ENCODE data around the gene GRAMD4. TPM values are rescaled to one million over a fixed set of nuclear protein-coding genes. Genes with fewer than 3 reads are reported as not detected.

Gene GRAMD4
- polyA plus RNA-seq, 1 of the 3 experiments (the other 2 are of a cell fraction), result 15.5 TPM

GRCh38 chr22:46602025-46602424 lies 18.2 kb upstream of the GRAMD4 start:
- no peak overlapping the region for H3K4me3 ChIP-seq (ENCODE audit: low read depth in 2 of 2, low read length in 1 of 2)
- H3K27me3 ChIP-seq (ENCODE audit: insufficient read depth), result no peaks in the 10 kb centered on the region
- H3K36me3 ChIP-seq (replicated peaks in 1 of 2; ENCODE audit: control insufficient read depth in 1 of 2, insufficient read depth in 2 of 2, low read length in 1 of 2), result no peaks in the 10 kb centered on the region
- H3K4me2 ChIP-seq, result no peak overlapping the region
- no peak overlapping the region for H2AFZ ChIP-seq (ENCODE audit: low read depth)
- no peak for DNase-seq
- H3K27ac ChIP-seq (ENCODE audit: low read depth in 2 of 2, low read length in 1 of 2), result no peak overlapping the region
- H3K4me1 ChIP-seq (ENCODE audit: control insufficient read depth in 1 of 2, insufficient read depth in 2 of 2, low read depth in 1 of 2, low read length in 1 of 2), result peaks cover 0 to 8% of the 10 kb centered on the region in 2 experiments; a peak in 1 of 4 replicates
- WGBS (ENCODE audit: low lambda C conversion rate), result 95% methylated on average over 15 of the region's 15 CpGs
- POLR2A ChIA-PET, result interaction anchor here (1.0 kb wide), 1 partner anchor 160 kb away, joined by 3 read pairs; the partner anchor contains the start of gene TBC1D22A
- no peaks in the 10 kb centered on the region for H3K9me3 ChIP-seq
- H4K20me1 ChIP-seq (ENCODE audit: insufficient read depth), result no peaks in the 10 kb centered on the region
- H3K79me2 ChIP-seq (ENCODE audit: insufficient read depth), result no peaks in the 10 kb centered on the region
- no peak overlapping the region for H3K9ac ChIP-seq
- H3K9me2 ChIP-seq, result no peaks in the 10 kb centered on the region
- CTCF ChIA-PET, result no interaction called here
- no peak for TF ChIP-seq NFIC (IDR thresholded peaks at IDR 0.05; ENCODE audit: borderline replicate concordance)
- TF ChIP-seq, protein P1, sequence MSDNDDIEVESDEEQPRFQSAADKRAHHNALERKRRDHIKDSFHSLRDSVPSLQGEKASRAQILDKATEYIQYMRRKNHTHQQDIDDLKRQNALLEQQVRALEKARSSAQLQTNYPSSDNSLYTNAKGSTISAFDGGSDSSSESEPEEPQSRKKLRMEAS (IDR thresholded peaks at IDR 0.05; ENCODE audit: low read depth), result no peak
- no peak for TF ChIP-seq TEAD4 (IDR thresholded peaks at IDR 0.05; ENCODE audit: borderline replicate concordance, insufficient read depth)
- no peak for TF ChIP-seq EP300 (IDR thresholded peaks at IDR 0.05; ENCODE audit: borderline replicate concordance in 1 of 2, low read depth in 1 of 2, low read length in 1 of 2)
- TF ChIP-seq IRF3 (IDR thresholded peaks at IDR 0.05; ENCODE audit: low read depth, low read length), result no peak
- no peak for TF ChIP-seq RXRA (IDR thresholded peaks at IDR 0.05; ENCODE audit: borderline replicate concordance, low read depth)
- TF ChIP-seq TAF1 (IDR thresholded peaks at IDR 0.05; ENCODE audit: borderline replicate concordance, low read depth, low read length), result no peak
- no peak for TF ChIP-seq MEF2A (IDR thresholded peaks at IDR 0.05; ENCODE audit: borderline replicate concordance, low read depth)
- TF ChIP-seq NRF1 (IDR thresholded peaks at IDR 0.05; ENCODE audit: low read depth, low read length), result no peak
- TF ChIP-seq SMC3 (IDR thresholded peaks at IDR 0.05; ENCODE audit: low read depth, low read length), result no peak
- no peak for TF ChIP-seq ELF1 (IDR thresholded peaks at IDR 0.05)
- TF ChIP-seq SIN3A (IDR thresholded peaks at IDR 0.05; ENCODE audit: borderline replicate concordance, low read depth, low read length), result no peak
- no peak for TF ChIP-seq FOXM1 (IDR thresholded peaks at IDR 0.05; ENCODE audit: low read depth)
- TF ChIP-seq CHD2 (IDR thresholded peaks at IDR 0.05; ENCODE audit: low read length, partially characterized antibody), result no peak
- no peak for TF ChIP-seq YY1 (IDR thresholded peaks at IDR 0.05; ENCODE audit: low read depth)
- no peak for TF ChIP-seq TCF12 (IDR thresholded peaks at IDR 0.05)
- TF ChIP-seq, protein P2, sequence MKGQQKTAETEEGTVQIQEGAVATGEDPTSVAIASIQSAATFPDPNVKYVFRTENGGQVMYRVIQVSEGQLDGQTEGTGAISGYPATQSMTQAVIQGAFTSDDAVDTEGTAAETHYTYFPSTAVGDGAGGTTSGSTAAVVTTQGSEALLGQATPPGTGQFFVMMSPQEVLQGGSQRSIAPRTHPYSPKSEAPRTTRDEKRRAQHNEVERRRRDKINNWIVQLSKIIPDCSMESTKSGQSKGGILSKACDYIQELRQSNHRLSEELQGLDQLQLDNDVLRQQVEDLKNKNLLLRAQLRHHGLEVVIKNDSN (IDR thresholded peaks at IDR 0.05; ENCODE audit: borderline replicate concordance, low read depth), result no peak
- TF ChIP-seq, protein P3, sequence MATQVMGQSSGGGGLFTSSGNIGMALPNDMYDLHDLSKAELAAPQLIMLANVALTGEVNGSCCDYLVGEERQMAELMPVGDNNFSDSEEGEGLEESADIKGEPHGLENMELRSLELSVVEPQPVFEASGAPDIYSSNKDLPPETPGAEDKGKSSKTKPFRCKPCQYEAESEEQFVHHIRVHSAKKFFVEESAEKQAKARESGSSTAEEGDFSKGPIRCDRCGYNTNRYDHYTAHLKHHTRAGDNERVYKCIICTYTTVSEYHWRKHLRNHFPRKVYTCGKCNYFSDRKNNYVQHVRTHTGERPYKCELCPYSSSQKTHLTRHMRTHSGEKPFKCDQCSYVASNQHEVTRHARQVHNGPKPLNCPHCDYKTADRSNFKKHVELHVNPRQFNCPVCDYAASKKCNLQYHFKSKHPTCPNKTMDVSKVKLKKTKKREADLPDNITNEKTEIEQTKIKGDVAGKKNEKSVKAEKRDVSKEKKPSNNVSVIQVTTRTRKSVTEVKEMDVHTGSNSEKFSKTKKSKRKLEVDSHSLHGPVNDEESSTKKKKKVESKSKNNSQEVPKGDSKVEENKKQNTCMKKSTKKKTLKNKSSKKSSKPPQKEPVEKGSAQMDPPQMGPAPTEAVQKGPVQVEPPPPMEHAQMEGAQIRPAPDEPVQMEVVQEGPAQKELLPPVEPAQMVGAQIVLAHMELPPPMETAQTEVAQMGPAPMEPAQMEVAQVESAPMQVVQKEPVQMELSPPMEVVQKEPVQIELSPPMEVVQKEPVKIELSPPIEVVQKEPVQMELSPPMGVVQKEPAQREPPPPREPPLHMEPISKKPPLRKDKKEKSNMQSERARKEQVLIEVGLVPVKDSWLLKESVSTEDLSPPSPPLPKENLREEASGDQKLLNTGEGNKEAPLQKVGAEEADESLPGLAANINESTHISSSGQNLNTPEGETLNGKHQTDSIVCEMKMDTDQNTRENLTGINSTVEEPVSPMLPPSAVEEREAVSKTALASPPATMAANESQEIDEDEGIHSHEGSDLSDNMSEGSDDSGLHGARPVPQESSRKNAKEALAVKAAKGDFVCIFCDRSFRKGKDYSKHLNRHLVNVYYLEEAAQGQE (IDR thresholded peaks at IDR 0.05; ENCODE audit: low read depth, low read length), result no peak
- no peaks in the 10 kb centered on the region for H3F3A ChIP-seq (replicated peaks; ENCODE audit: insufficient read depth)

All from SK-N-SH (cell line).